MM.1S (cell line): ENCODE data around the gene CWC27.

Experiments used
- DNase-seq: peaks from one replicate; pipeline ENCODE4 v3.0.0-alpha.2; 2015
- H2AFZ ChIP-seq: fragments of 300-600 bp; sonication (generic); 2 replicates; pipeline ENCODE4 v1.6.0; 2016; ENCODE audit warnings: antibody characterized with exemption, low read length
- H3F3A ChIP-seq: fragments of 300-600 bp; sonication (generic); 2 replicates; pipeline ENCODE4 v1.6.1; 2016; ENCODE audit warnings: mild to moderate bottlenecking, antibody characterized with exemption, low read length, moderate library complexity, mixed read lengths; ENCODE audit not compliant: insufficient read depth
- H3K27ac ChIP-seq: fragments of 300-600 bp; sonication (generic); 2 replicates; pipeline ENCODE4 v1.5.1; 2016; ENCODE audit warnings: mild to moderate bottlenecking, low read length
- H3K27me3 ChIP-seq: fragments of 300-600 bp; sonication (generic); replicated peaks from 2 replicates; pipeline ENCODE4 v1.6.0; 2016; ENCODE audit warnings: low read length; ENCODE audit not compliant: insufficient read depth
- H3K36me3 ChIP-seq: fragments of 300-600 bp; sonication (generic); replicated peaks from 2 replicates; pipeline ENCODE4 v1.6.1; 2016; ENCODE audit warnings: mild to moderate bottlenecking, low read length, mixed read lengths; ENCODE audit not compliant: insufficient read depth
- H3K4me1 ChIP-seq: fragments of 300-600 bp; sonication (generic); 2 replicates; pipeline ENCODE4 v1.6.1; 2016; ENCODE audit warnings: low read length, mixed read lengths
- H3K4me2 ChIP-seq: fragments of 300-600 bp; sonication (generic); 2 replicates; pipeline ENCODE4 v1.6.0; 2016; ENCODE audit warnings: low read depth, low read length
- H3K4me3 ChIP-seq: fragments of 300-600 bp; sonication (generic); 2 replicates; pipeline ENCODE4 v1.5.1; 2016; ENCODE audit warnings: low read length, mixed read lengths
- H3K79me2 ChIP-seq: fragments of 300-600 bp; sonication (generic); 2 replicates; pipeline ENCODE4 v1.6.1; 2016; ENCODE audit warnings: mixed run types, low read length, mixed read lengths
- H3K9ac ChIP-seq: fragments of 300-600 bp; sonication (generic); 2 replicates; pipeline ENCODE4 v1.6.1; 2016; ENCODE audit warnings: low read length, mixed read lengths
- H3K9me2 ChIP-seq: fragments of 300-600 bp; sonication (generic); replicated peaks from 2 replicates; pipeline ENCODE4 v1.6.1; 2016; ENCODE audit warnings: mild to moderate bottlenecking, low read length, mixed read lengths; ENCODE audit not compliant: insufficient read depth
- H3K9me3 ChIP-seq: fragments of 300-600 bp; sonication (generic); replicated peaks from 2 replicates; pipeline ENCODE4 v1.6.1; 2016; ENCODE audit warnings: mild to moderate bottlenecking, low read length, mixed read lengths; ENCODE audit not compliant: insufficient read depth
- H4K20me1 ChIP-seq: fragments of 300-600 bp; sonication (generic); 2 replicates; pipeline ENCODE4 v1.6.1; 2016; ENCODE audit warnings: mild to moderate bottlenecking, low read length, moderate library complexity, mixed read lengths; ENCODE audit not compliant: insufficient read depth
- CTCF ChIP-seq: fragments of 300-600 bp; sonication (generic); IDR thresholded peaks from 2 replicates; pipeline ENCODE4 v1.5.1; 2016; ENCODE audit warnings: antibody characterized with exemption, low read length, mixed read lengths
- EZH2 ChIP-seq: fragments of 300-600 bp; sonication (generic); optimal IDR thresholded peaks from 2 replicates; pipeline ENCODE3; 2017; ENCODE audit warnings: low read depth, mild to moderate bottlenecking, antibody characterized with exemption, low read length, mixed read lengths
- EZH2phosphoT487 ChIP-seq: fragments of 300-600 bp; sonication (generic); IDR thresholded peaks from 2 replicates; pipeline ENCODE4 v1.6.1; 2018; ENCODE audit warnings: antibody characterized with exemption, low read length

Gene CWC27

DNA sequence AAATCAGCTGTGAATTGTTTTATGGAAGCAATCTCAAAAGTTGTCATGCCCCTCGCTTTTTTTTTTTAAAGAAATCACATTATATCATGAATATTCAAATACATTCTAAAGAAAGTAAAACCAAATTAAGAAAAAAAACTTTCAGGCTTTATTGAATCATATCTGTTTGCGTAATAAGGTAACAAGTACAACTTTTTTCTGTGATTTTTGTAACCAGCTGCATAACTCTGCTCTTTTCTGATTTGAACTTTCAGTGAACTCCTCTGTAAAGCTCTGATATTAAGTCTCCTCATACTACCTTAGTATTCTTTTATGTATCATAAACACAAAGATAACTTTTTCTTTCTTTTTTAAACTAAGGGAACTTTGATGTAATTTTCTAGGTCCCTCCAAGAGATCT, 65.3 kb downstream of the CWC27 start:
- Histone ChIP-seq H3K9ac (no peak overlapping the region), H3K27ac (no peak overlapping the region), H3K79me2 (no peaks in the 10 kb centered on the region), H3K4me2 (no peak overlapping the region), H3K27me3 (no peaks in the 10 kb centered on the region), H3K36me3 (no peaks in the 10 kb centered on the region), H4K20me1 (no peaks in the 10 kb centered on the region), H2AFZ (no peak overlapping the region), H3K4me1 (no peaks in the 10 kb centered on the region), H3K9me2 (no peaks in the 10 kb centered on the region), H3F3A (no peaks in the 10 kb centered on the region), H3K4me3 (no peak overlapping the region), H3K9me3 (no peaks in the 10 kb centered on the region)
- DNase-seq: no peak
- TF ChIP-seq EZH2 (no peak), EZH2phosphoT487 (no peak), CTCF (no peak)

- no peak for DNase-seq
- H3K79me2 ChIP-seq: no peaks in the 10 kb centered on the region
- H3F3A ChIP-seq: no peaks in the 10 kb centered on the region
- no peak overlapping the region for H3K9ac ChIP-seq
- no peak for TF ChIP-seq EZH2phosphoT487
- no peak for TF ChIP-seq CTCF
- no peak overlapping the region for H3K4me2 ChIP-seq
- H3K9me2 ChIP-seq: no peaks in the 10 kb centered on the region
- H3K27me3 ChIP-seq: no peaks in the 10 kb centered on the region
- H3K9me3 ChIP-seq: no peaks in the 10 kb centered on the region
- no peak overlapping the region for H2AFZ ChIP-seq
- H3K36me3 ChIP-seq: no peaks in the 10 kb centered on the region
- no peak overlapping the region for H3K27ac ChIP-seq
- H3K4me1 ChIP-seq: no peaks in the 10 kb centered on the region
- H3K4me3 ChIP-seq: no peak overlapping the region
- H4K20me1 ChIP-seq: no peaks in the 10 kb centered on the region
Observed at GRCh38 chr5:64834611-64835010, 65.9 kb downstream of the CWC27 start.

DNA sequence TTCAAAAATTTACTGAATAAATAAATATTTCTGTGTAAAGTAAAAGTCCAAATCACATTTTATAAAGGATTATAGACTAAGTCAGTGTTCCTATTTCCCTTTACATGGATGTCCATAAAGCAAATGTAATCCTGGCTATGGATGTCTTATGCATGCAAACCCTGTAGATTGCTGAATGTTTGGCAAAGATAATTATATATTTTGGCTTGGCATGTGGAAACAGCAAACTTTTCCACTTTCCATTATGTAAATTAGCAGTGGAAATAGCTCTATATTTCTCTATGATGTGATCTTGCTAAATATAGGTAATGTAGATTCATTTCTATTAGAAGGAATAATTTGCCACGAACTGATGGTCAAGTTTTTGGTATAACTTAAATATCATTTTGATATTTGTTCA, 66.5 kb downstream of the CWC27 start:
- DNase-seq: no peak
- Histone ChIP-seq H3K27me3 (no peaks in the 10 kb centered on the region), H3K9me2 (no peaks in the 10 kb centered on the region), H3K27ac (no peak overlapping the region), H3K4me1 (no peaks in the 10 kb centered on the region), H3K9me3 (no peaks in the 10 kb centered on the region), H3K9ac (no peak overlapping the region), H3K36me3 (no peaks in the 10 kb centered on the region), H4K20me1 (no peaks in the 10 kb centered on the region), H3K4me3 (no peak overlapping the region), H3F3A (no peaks in the 10 kb centered on the region), H3K4me2 (no peak overlapping the region), H2AFZ (no peak overlapping the region), H3K79me2 (no peaks in the 10 kb centered on the region)
- TF ChIP-seq CTCF (no peak), EZH2phosphoT487 (no peak), EZH2 (no peak)
